Natural killer cell (primary cell): ENCODE measurements around the gene SDCBP2. TPM values are rescaled to one million over a fixed set of nuclear protein-coding genes. Genes with fewer than 3 reads are reported as not detected.

Source experiments
- ATAC-seq, 3 donors: fragments of 150-1000 bp in 2 of 3; fragments of 200-7000 bp in 1 of 3; cut with Tn5 transposase; 1 replicate in 1 of 3; 2 replicates in 2 of 3; pipeline ENCODE4 v1.10.0; 2021; ENCODE audit warnings: mild to moderate bottlenecking in 2 of 3, moderate library complexity in 2 of 3
- DNase-seq, 2 donors: peaks; one replicate each; pipeline versions ENCODE4 v3.0.0 to v3.0.0-alpha.2; 2013 to 2021; ENCODE audit warnings: mixed read lengths in 1 of 2
- H3K27ac ChIP-seq: one replicate; pipeline ENCODE4 v1.5.1; 2013; ENCODE audit warnings: mild to moderate bottlenecking, low read length
- H3K27me3 ChIP-seq: one replicate; pipeline ENCODE4 v1.6.1; 2013; ENCODE audit warnings: low read length; ENCODE audit not compliant: control insufficient read depth, insufficient read depth
- H3K36me3 ChIP-seq: one replicate; pipeline ENCODE4 v1.6.1; 2013; ENCODE audit warnings: low read length; ENCODE audit not compliant: control insufficient read depth, insufficient read depth
- H3K4me1 ChIP-seq: one replicate; pipeline ENCODE4 v1.6.1; 2013; ENCODE audit warnings: low read length; ENCODE audit not compliant: control insufficient read depth, insufficient read depth
- H3K4me3 ChIP-seq: one replicate; pipeline ENCODE4 v1.5.1; 2013; ENCODE audit warnings: low read length
- H3K9me3 ChIP-seq: one replicate; pipeline ENCODE4 v1.6.1; 2013; ENCODE audit warnings: low read length; ENCODE audit not compliant: control insufficient read depth, insufficient read depth
- H3K27ac Mint-ChIP-seq, 2 donors: one replicate each; pipeline ENCODE4 v1.8.0; 2022; ENCODE audit warnings: mild to moderate bottlenecking in 2 of 2, mixed read lengths in 2 of 2, moderate library complexity in 1 of 2
- H3K27me3 Mint-ChIP-seq, 2 donors: one replicate each; pipeline ENCODE4 v1.8.0; 2022; ENCODE audit warnings: low read depth in 2 of 2, mixed read lengths in 2 of 2
- H3K36me3 Mint-ChIP-seq: one replicate; pipeline ENCODE4 v1.8.0; 2022; ENCODE audit warnings: mixed read lengths
- H3K4me1 Mint-ChIP-seq, 2 donors: one replicate each; pipeline ENCODE4 v1.8.0; 2022; ENCODE audit warnings: mixed read lengths in 2 of 2
- H3K4me3 Mint-ChIP-seq: one replicate; pipeline ENCODE4 v1.8.0; 2022; ENCODE audit warnings: mild to moderate bottlenecking, moderate library complexity, mixed read lengths
- H3K9me3 Mint-ChIP-seq, 2 donors: one replicate each; pipeline ENCODE4 v1.8.0; 2022; ENCODE audit warnings: mixed read lengths in 2 of 2
- WGBS: methylation state at CpG from one replicate; pipeline ENCODE4 v1.1.7; 2013; ENCODE audit warnings: missing lambda C conversion rate; ENCODE audit not compliant: insufficient coverage; 5-methylcytosine and 5-hydroxymethylcytosine counted together
- intact Hi-C: fragments of 100-400 bp; cut with micrococcal nuclease; formaldehyde crosslinking; loops from one replicate; pipeline ENCODE4 v1.14.2; 2022
- total RNA-seq, 4 donors: library from RNA; stranded (reverse); fragments of 120-200 nt in 1 of 4; gene quantifications; one replicate each; pipeline versions ENCODE4 v1.2.3 to v1.2.4, GENCODE V29; 2013 to 2022
- TF ChIP-seq, protein P1 (sequence below): fragments of 200-600 bp; IDR thresholded peaks from one replicate; pipeline ENCODE4 v1.8.0; 2022; ENCODE audit warnings: antibody characterized with exemption

The SDCBP2 gene
- total RNA-seq, 3 donors from 2014 or later (not counting 1 experiment from before 2014, with no cell fraction given), result 2.0 to 2.7 (median 2.6) TPM

DNA sequence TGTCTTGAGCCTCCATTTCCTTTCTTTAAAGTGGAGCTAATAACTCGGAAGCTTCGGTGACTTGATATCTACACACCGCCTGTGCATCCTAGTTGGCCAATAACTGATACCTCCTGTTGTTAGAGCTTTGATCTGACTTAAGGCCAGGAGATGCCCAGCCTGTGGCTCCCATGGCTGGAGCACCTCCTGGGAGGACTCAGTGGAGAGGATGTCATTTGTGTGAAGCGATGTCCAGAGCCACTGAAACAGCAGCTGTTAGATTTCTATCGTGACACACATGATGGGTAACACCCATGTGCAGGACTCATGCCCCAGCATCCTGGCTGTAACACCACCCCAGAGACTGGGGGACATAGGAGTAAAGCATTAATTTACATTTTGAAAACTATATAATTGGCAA is 30.8 kb downstream of the SDCBP2 start:
- intact Hi-C loops, result no loop called here
- peaks cover 0 to 2% of the 10 kb centered on the region in 2 donors for H3K27me3 Mint-ChIP-seq
- no peak overlapping the region for H3K27ac Mint-ChIP-seq

DNA sequence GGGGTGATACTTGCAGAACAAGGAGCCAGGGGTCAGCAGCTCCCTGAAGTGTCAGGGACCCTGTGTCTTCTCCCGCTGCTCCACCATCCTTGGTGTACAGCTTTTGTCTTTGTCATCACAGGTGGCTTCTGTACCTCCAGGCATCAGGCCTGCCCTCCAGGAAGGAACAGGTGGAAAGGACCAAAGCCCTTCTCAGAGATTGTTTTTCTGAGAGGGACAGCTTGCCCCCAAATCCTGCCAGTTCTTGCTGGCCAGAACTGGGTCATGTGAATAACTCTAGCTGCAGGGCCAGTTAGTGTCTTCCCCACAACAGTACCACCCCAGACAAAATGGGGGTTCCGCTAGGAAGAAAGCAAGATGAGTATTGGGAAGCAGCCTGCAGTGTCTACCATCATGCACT is 31.5 kb downstream of the SDCBP2 start:
- Mint-ChIP-seq H3K4me1 (peaks cover 7% of the 10 kb centered on the region in 2 donors), H3K27ac (no peak overlapping the region), H3K27me3 (peaks cover 0 to 2% of the 10 kb centered on the region in 2 donors), H3K4me3 (no peak overlapping the region), H3K9me3 (no peaks in the 10 kb centered on the region), H3K36me3 (no peaks in the 10 kb centered on the region)
- Histone ChIP-seq H3K9me3 (no peaks in the 10 kb centered on the region), H3K4me3 (no peak overlapping the region), H3K27ac (no peak overlapping the region), H3K36me3 (no peaks in the 10 kb centered on the region), H3K27me3 (no peaks in the 10 kb centered on the region), H3K4me1 (peaks cover 12% of the 10 kb centered on the region)
- DNase-seq (no peak), ATAC-seq (no peak)
- intact Hi-C loops, result no loop called here
- TF ChIP-seq, protein P1, sequence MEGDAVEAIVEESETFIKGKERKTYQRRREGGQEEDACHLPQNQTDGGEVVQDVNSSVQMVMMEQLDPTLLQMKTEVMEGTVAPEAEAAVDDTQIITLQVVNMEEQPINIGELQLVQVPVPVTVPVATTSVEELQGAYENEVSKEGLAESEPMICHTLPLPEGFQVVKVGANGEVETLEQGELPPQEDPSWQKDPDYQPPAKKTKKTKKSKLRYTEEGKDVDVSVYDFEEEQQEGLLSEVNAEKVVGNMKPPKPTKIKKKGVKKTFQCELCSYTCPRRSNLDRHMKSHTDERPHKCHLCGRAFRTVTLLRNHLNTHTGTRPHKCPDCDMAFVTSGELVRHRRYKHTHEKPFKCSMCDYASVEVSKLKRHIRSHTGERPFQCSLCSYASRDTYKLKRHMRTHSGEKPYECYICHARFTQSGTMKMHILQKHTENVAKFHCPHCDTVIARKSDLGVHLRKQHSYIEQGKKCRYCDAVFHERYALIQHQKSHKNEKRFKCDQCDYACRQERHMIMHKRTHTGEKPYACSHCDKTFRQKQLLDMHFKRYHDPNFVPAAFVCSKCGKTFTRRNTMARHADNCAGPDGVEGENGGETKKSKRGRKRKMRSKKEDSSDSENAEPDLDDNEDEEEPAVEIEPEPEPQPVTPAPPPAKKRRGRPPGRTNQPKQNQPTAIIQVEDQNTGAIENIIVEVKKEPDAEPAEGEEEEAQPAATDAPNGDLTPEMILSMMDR, result no peak
- 100% methylated on average over 2 of the region's 2 CpGs for WGBS

More for the DNA sequence above, 30.8 kb downstream of the SDCBP2 start:
- no peak for ATAC-seq
- TF ChIP-seq, protein P1, result no peak
- no peak overlapping the region for H3K27ac ChIP-seq
- DNase-seq, result no peak
- Mint-ChIP-seq H3K9me3 (no peaks in the 10 kb centered on the region), H3K36me3 (no peaks in the 10 kb centered on the region), H3K4me1 (peaks cover 7% of the 10 kb centered on the region in 2 donors), H3K4me3 (no peak overlapping the region)
- no peaks in the 10 kb centered on the region for H3K9me3 ChIP-seq
- no peak overlapping the region for H3K4me3 ChIP-seq
- peaks cover 12% of the 10 kb centered on the region for H3K4me1 ChIP-seq
- 96% methylated on average over 5 of the region's 5 CpGs for WGBS
- no peaks in the 10 kb centered on the region for H3K36me3 ChIP-seq
- H3K27me3 ChIP-seq, result no peaks in the 10 kb centered on the region

DNA sequence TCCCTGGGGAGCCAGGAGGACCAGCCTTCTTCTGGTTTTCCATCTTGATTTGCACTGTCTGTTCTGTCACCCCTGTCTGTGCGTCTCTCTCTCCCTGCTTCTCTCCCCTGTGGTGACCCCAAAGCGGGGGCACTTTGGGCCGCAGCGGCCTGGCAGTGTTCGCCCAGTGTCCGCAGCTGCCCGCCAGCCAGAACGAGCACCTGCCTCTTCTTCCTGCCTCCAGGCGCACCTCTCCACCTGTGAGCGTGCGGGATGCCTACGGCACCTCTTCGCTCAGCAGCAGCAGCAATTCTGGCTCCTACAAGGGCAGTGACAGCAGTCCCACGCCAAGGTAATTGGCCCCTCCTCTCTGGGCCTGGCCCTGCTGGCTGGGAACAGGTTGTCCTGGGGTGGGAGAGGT is 32.0 kb downstream of the SDCBP2 start:
- no peak for DNase-seq
- Histone ChIP-seq H3K27me3 (no peaks in the 10 kb centered on the region), H3K27ac (no peak overlapping the region), H3K4me3 (no peak overlapping the region), H3K36me3 (no peaks in the 10 kb centered on the region), H3K4me1 (peaks cover 12% of the 10 kb centered on the region), H3K9me3 (no peaks in the 10 kb centered on the region)
- 91% methylated on average over 14 of the region's 14 CpGs for WGBS
- Mint-ChIP-seq H3K4me1 (peaks cover 7% of the 10 kb centered on the region in 2 donors), H3K36me3 (no peaks in the 10 kb centered on the region), H3K27ac (no peak overlapping the region), H3K27me3 (peaks cover 0 to 2% of the 10 kb centered on the region in 2 donors), H3K9me3 (no peaks in the 10 kb centered on the region), H3K4me3 (no peak overlapping the region)
- TF ChIP-seq, protein P1, result no peak
- ATAC-seq, result no peak
- intact Hi-C loops, result no loop called here

DNA sequence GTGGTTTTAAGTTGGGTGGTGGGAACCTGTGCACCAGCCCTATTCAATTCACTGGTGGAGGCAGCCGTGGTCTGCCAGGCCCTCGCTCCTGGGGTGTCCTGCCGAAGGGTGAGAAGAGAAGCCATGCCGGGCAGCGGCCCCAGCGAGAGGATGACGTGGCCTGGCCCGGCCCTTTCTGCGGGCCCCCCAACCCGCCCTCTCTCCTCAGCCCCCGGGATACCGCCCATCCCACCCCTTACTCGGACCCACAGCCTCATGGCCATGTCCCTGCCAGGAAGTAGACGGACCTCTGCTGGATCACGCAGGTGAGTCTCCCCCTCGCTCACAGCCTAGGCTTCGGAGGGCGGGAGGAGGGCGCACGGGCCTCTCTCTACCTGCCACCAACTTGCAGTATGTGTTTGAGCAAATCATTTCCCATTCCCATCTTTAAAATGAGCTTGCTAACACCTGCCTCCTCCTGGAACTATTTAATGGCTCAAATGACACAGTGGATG is 32.8 kb downstream of the SDCBP2 start:
- Mint-ChIP-seq H3K36me3 (no peaks in the 10 kb centered on the region), H3K4me1 (peaks cover 4 to 5% of the 10 kb centered on the region in 2 donors), H3K9me3 (no peaks in the 10 kb centered on the region), H3K27me3 (peaks cover 0 to 2% of the 10 kb centered on the region in 2 donors), H3K4me3 (no peak overlapping the region), H3K27ac (no peak overlapping the region)
- 94% methylated on average over 20 of the region's 20 CpGs for WGBS
- Histone ChIP-seq H3K4me1 (peaks cover 11% of the 10 kb centered on the region), H3K27me3 (no peaks in the 10 kb centered on the region), H3K36me3 (no peaks in the 10 kb centered on the region), H3K4me3 (no peak overlapping the region), H3K9me3 (no peaks in the 10 kb centered on the region), H3K27ac (no peak overlapping the region)
- intact Hi-C loops, result no loop called here
- DNase-seq (no peak), ATAC-seq (no peak)
- TF ChIP-seq, protein P1, result no peak
